Liver (tissue), 9 donors: ENCODE results near the gene SYNM. TPM values are rescaled to one million over a fixed set of nuclear protein-coding genes. Genes with fewer than 3 reads are reported as not detected.

ENCODE experiments used
- DNase-seq: peaks from one replicate; pipeline ENCODE4 v3.0.0-alpha.2; 2017; ENCODE audit warnings: low spot score
- H3K27ac ChIP-seq, 2 donors: one replicate each; pipeline ENCODE4 v1.7.0; 2013; ENCODE audit warnings: inconsistent platforms in 2 of 2, low read length in 2 of 2, control low read depth in 1 of 2, low read depth in 1 of 2, mild to moderate bottlenecking in 1 of 2
- H3K27me3 ChIP-seq, 4 donors: one replicate each; pipeline versions ENCODE4 v1.6.1 to v1.7.0; 2013; ENCODE audit warnings: low read length in 3 of 4, inconsistent platforms in 1 of 4, mild to moderate bottlenecking in 1 of 4, moderate library complexity in 1 of 4; ENCODE audit not compliant: control insufficient read depth in 4 of 4, insufficient read depth in 4 of 4
- H3K36me3 ChIP-seq, 4 donors: one replicate each; pipeline versions ENCODE4 v1.6.1 to v1.7.0; 2013; ENCODE audit warnings: low read length in 3 of 4, mild to moderate bottlenecking in 3 of 4, low read depth in 1 of 4, moderate library complexity in 1 of 4; ENCODE audit not compliant: control insufficient read depth in 4 of 4, insufficient read depth in 3 of 4
- H3K4me1 ChIP-seq, 4 donors: one replicate each; pipeline versions ENCODE4 v1.6.1 to v1.7.0; 2013; ENCODE audit warnings: low read length in 3 of 4, mild to moderate bottlenecking in 3 of 4, moderate library complexity in 1 of 4; ENCODE audit not compliant: control insufficient read depth in 4 of 4, insufficient read depth in 4 of 4
- H3K4me3 ChIP-seq, 3 donors: one replicate each; pipeline versions ENCODE4 v1.6.1 to v1.7.0; 2013; ENCODE audit warnings: low read length in 3 of 3, control low read depth in 1 of 3, low read depth in 1 of 3, mild to moderate bottlenecking in 1 of 3
- H3K9ac ChIP-seq, 2 donors: one replicate each; pipeline ENCODE4 v1.7.0; 2013; ENCODE audit warnings: low read length in 2 of 2, mild to moderate bottlenecking in 2 of 2, moderate library complexity in 2 of 2, control low read depth in 1 of 2, low read depth in 1 of 2
- H3K9me3 ChIP-seq, 4 donors: one replicate each; pipeline versions ENCODE4 v1.6.1 to v1.7.0; 2013; ENCODE audit warnings: low read length in 3 of 4; ENCODE audit not compliant: control insufficient read depth in 4 of 4
- CTCF ChIP-seq: fragments of 150-350 bp; IDR thresholded peaks from 2 replicates; pipeline ENCODE4 v1.5.1; 2017; ENCODE audit warnings: improper control_type of control experiment, low read depth, low read length; ENCODE audit not compliant: missing input control
- EGR1 ChIP-seq, 2 donors: IDR thresholded peaks; 2 replicates each; pipeline ENCODE4 v1.6.1; 2016 to 2018; ENCODE audit warnings: antibody characterized with exemption in 2 of 2, low read depth in 2 of 2
- FOXA1 ChIP-seq: IDR thresholded peaks from 2 replicates; pipeline ENCODE4 v1.6.1; 2016; ENCODE audit warnings: antibody characterized with exemption
- HNF4A ChIP-seq, 2 donors: conservative IDR thresholded peaks; 2 replicates each; pipeline ENCODE4 v1.6.1; 2016; ENCODE audit warnings: antibody characterized with exemption in 2 of 2, mild to moderate bottlenecking in 2 of 2
- HNF4G ChIP-seq: IDR thresholded peaks from 2 replicates; pipeline ENCODE4 v1.6.1; 2016; ENCODE audit warnings: antibody characterized with exemption
- RAD21 ChIP-seq, 2 donors: IDR thresholded peaks; 2 replicates each; pipeline ENCODE4 v1.6.1; 2016; ENCODE audit warnings: antibody characterized with exemption in 2 of 2, mild to moderate bottlenecking in 2 of 2
- REST ChIP-seq: IDR thresholded peaks from 2 replicates; pipeline ENCODE4 v1.6.1; 2016; ENCODE audit warnings: antibody characterized with exemption, mild to moderate bottlenecking
- RXRA ChIP-seq, 2 donors: IDR thresholded peaks; 2 replicates each; pipeline ENCODE4 v1.6.1; 2017 to 2018; ENCODE audit warnings: antibody characterized with exemption in 2 of 2, mild to moderate bottlenecking in 1 of 2
- SP1 ChIP-seq: IDR thresholded peaks from 2 replicates; pipeline ENCODE4 v1.6.1; 2018; ENCODE audit warnings: antibody characterized with exemption, mild to moderate bottlenecking
- TAF1 ChIP-seq: conservative IDR thresholded peaks from 2 replicates; pipeline ENCODE4 v1.6.1; 2016; ENCODE audit warnings: antibody characterized with exemption, mild to moderate bottlenecking
- YY1 ChIP-seq: IDR thresholded peaks from 2 replicates; pipeline ENCODE4 v1.6.1; 2016; ENCODE audit warnings: antibody characterized with exemption, mild to moderate bottlenecking
- WGBS: extraction: QIAGEN DNeasy Blood & Tissue Kit; methylation state at CpG from one replicate; pipeline ENCODE4 v1.1.7; 2013; 5-methylcytosine and 5-hydroxymethylcytosine counted together
- polyA plus RNA-seq, 2 donors: library from polyadenylated mRNA; stranded (reverse) in 1 of 2; unstranded in 1 of 2; fragments of 200-250 nt in 1 of 2; fragments of >200 nt in 1 of 2; fragmentation: Nextera tagmentation in 1 of 2; extraction: Ambion mirVana in 1 of 2; gene quantifications; one replicate each; pipeline versions ENCODE4 v1.2.1 to v1.2.3, GENCODE V29; 2013 to 2015
- total RNA-seq, 2 donors: library from RNA; depleted of rRNA; stranded (reverse); fragments of >200 nt; gene quantifications; one replicate each; pipeline ENCODE4 v1.2.3, GENCODE V29; 2014
- TF ChIP-seq, protein P1 (sequence below): IDR thresholded peaks from 2 replicates; pipeline ENCODE4 v1.6.1; 2016; ENCODE audit warnings: antibody characterized with exemption
- donor health status: healthy.
- donor health status: healthy.
- donor health status: healthy.
- donor health status: healthy.
- donor health status: healthy.

Gene SYNM
- total and polyA plus RNA-seq, 4 donors = 0.39 to 6.4 (median 1.2) TPM

GRCh38 chr15:99118258-99118632 lies 13.4 kb downstream of the SYNM start (continued):
- TF ChIP-seq HNF4A (conservative IDR thresholded peaks at IDR 0.05) = no peak
- TF ChIP-seq, protein P1, sequence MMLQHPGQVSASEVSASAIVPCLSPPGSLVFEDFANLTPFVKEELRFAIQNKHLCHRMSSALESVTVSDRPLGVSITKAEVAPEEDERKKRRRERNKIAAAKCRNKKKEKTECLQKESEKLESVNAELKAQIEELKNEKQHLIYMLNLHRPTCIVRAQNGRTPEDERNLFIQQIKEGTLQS = no peak

DNA sequence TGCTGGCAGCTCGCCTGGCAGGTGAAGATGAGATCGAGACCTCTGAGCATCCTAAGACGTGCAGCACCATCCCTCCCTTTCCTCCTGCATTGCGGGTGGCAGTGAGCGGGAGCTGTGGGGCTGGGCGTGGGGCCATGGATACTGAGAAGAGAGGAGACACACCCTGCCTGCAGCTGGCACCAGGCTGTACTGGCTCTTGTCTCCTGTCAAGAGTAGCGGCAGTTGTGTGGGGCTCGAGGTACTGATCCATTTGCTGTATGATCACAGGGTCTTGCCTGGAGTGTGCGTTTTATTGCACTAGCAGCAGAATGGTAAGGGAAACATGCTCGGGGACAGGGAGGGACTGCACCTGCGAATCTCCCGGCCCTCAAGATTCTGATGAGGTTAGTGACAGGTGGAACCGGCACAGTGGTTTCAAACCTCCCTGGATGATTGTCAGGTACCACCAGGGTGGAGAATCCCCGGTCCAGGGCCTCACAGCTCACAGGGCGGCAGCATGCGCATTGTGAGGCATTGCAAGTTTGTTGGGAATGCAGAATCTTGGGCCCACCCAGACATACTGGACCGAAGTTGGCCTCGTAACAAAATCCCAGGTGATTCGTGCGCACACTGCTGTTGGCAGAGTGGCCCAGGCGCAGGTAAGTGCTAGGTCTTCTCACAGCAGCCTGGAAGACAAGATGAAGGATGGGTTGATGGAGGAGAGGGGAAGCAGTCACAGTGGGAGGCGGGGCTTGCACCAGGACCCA lies 14.1 kb downstream of the SYNM start:
- no peak for DNase-seq
- no peak overlapping the region for H3K9ac ChIP-seq
- no peaks in the 10 kb centered on the region for H3K36me3 ChIP-seq
- no peaks in the 10 kb centered on the region for H3K4me1 ChIP-seq
- no peak overlapping the region for H3K27ac ChIP-seq
- TF ChIP-seq RAD21 (IDR thresholded peaks at IDR 0.05) = no peak
- TF ChIP-seq SP1 = no peak
- no peak for TF ChIP-seq CTCF
- TF ChIP-seq, protein P1 = no peak
- WGBS = 91% methylated on average over 22 of the region's 22 CpGs
- H3K9me3 ChIP-seq = no peaks in the 10 kb centered on the region
- H3K27me3 ChIP-seq = no peaks in the 10 kb centered on the region
- H3K4me3 ChIP-seq = no peak overlapping the region

DNA sequence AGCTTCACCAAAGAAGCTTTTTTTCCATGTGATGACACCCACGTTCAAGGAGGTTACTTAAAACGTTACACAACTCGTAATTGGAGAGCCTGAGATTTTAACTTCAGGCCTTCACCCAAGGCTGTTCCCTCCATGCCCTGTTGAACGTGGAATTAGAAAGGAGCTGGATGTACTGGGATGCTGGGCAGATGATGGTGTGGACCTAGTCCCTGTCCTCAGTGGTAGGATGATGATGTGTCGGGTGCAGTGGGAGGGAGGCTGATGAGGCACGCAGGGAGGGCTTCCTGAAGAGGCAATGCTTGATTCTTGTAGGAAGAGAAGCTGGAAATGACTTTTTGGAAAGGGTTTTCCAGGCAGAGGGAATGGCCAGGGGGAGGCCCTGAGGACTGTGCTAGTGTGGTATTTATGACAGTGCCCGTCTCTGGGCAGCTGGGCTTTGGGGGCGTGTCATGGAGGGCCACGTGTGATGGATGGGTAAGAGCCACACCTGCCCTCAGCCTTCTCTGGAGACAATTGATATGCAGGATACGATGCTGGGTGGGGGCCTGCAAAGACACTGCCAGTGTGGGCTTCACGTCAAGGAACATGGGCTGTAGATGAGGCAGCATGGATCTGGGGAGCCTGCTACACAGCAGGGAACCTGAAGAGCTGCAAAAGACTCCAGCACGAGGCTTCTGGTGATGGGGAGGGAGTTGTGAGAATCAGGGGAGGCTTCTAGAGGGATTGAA lies 15.3 kb downstream of the SYNM start:
- TF ChIP-seq CTCF (no peak), RXRA (IDR thresholded peaks at IDR 0.05) (no peak), REST (no peak), EGR1 (IDR thresholded peaks at IDR 0.05; ENCODE audit: low read depth in 2 of 2) (no peak), FOXA1 (no peak), HNF4A (conservative IDR thresholded peaks at IDR 0.05) (no peak), TAF1 (no peak), YY1 (no peak), HNF4G (no peak)
- TF ChIP-seq, protein P1 = no peak
- Histone ChIP-seq H3K36me3 (no peaks in the 10 kb centered on the region), H3K27me3 (no peaks in the 10 kb centered on the region), H3K4me1 (no peaks in the 10 kb centered on the region), H3K27ac (no peak overlapping the region), H3K9ac (no peak overlapping the region), H3K4me3 (no peak overlapping the region), H3K9me3 (no peaks in the 10 kb centered on the region)
- WGBS = 90% methylated on average over 12 of the region's 12 CpGs
- DNase-seq = no peak
